Measurements from ENCODE around the gene KCNK10.

- TF ChIP-seq CTCF (conservative IDR thresholded peaks at IDR 0.05) = no peak
- no peak for TF ChIP-seq ZFX (IDR thresholded peaks at IDR 0.05)
Observed at GRCh38 chr14:88163731-88164255, 159.3 kb downstream of the KCNK10 start.
